LNCAP (cell line): ENCODE data around the gene BCKDK.

Source experiments
- TF ChIP-seq, protein P1 (sequence below): fragments of 450-650 bp; IDR thresholded peaks from 2 replicates; pipeline ENCODE4 v1.5.1; 2017; ENCODE audit warnings: mild to moderate bottlenecking

Gene BCKDK

DNA sequence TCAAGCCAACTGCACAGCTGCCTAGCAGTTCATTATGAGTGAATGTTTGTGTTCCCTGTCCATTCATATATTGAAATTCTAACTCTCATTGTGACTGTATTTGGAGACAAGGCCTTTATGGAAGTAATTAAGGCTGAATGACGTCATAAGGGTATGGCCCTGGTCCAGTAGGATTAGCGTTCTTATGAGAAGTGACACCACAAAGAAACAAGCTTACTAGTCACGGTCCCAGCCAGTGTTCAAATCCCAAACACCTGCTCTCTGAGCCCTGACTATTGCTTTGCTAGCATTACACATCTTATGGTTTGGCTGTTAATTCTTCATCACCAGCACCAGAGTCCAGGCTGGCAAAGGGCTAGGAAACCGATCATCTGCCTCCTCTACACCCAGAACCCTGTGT lies 36.3 kb upstream of the BCKDK start:
- TF ChIP-seq, protein P1, sequence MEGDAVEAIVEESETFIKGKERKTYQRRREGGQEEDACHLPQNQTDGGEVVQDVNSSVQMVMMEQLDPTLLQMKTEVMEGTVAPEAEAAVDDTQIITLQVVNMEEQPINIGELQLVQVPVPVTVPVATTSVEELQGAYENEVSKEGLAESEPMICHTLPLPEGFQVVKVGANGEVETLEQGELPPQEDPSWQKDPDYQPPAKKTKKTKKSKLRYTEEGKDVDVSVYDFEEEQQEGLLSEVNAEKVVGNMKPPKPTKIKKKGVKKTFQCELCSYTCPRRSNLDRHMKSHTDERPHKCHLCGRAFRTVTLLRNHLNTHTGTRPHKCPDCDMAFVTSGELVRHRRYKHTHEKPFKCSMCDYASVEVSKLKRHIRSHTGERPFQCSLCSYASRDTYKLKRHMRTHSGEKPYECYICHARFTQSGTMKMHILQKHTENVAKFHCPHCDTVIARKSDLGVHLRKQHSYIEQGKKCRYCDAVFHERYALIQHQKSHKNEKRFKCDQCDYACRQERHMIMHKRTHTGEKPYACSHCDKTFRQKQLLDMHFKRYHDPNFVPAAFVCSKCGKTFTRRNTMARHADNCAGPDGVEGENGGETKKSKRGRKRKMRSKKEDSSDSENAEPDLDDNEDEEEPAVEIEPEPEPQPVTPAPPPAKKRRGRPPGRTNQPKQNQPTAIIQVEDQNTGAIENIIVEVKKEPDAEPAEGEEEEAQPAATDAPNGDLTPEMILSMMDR = no peak

DNA sequence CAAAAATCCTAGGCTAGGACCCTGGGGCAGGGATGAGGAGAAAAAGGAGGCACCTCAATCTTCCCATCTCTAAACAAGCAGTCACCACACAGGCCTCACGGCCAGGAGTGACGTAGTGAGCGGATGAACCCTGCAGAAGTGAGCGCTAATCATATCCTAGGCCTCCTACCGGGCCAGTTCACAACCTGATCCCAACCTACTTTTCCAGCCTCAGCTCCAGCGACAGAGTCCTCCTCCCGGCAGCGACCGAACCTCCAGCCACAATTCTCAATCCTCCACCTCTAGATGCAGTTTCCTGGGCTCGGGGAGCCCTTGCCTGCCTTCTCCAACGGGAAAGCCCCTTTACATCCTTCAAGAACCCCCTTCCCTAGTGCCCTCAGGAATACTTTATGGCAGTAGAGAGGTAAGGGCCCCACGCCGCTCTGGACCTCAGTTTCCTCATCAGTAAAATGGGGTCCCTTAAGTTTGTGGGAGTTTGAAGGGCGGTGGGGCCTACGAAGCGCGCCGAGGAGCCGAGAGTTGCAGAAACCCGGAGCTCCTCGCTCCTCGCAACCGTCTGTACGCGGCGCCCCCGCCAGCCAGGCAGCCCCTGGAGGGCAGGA lies 35.5 kb upstream of the BCKDK start:
- TF ChIP-seq, protein P1 = no peak

GRCh38 chr16:31073142-31073969 lies 34.8 kb upstream of the BCKDK start:
- TF ChIP-seq, protein P1 = no peak

DNA sequence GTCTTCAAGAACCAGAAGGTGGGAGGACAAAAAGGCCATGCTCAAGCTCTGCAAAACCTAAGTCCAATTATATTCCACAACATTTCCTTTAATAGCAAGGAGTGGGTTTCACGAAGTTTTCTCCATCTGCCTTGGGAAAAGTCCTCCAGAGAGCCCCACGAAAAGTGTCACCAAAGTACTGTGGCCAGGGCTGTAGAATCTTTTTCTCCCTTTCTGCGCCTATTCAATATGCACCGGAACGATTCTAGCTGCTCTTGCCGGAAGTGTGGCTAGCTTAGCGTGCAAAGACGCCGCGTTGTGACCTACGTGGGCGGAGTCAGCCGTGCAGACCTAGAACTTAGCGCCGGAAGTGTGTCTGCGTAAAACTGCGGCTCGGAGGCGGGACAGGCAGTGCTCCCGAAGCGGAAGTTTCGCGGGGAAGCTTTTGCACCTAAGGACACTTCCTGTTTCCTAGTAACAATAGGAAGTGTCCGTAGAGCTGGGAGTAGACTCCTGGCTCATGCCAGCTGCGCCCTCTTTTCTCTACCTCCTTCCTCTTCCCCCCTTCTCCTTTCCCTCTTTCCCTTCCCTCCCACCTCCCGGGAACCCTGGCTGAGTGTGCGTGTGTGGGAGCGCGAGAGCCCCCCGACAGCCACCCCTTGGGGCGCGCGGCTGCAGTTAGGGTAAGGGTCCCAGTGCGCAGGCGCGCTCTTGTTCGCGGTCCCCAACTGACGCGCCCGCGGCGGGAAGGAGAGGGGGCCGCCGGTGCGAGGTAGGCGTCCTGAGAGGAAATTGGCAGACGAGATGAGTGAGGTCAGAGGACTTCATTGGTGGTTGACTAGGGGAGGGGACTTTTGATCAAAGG lies 34.0 kb upstream of the BCKDK start, which contains the start of the genes ZNF646 and ZNF668:
Gene ZNF646 (plus strand): TSS at position 453 of the 844 bp plus-strand sequence. CDS start 1,903 bp downstream, outside the sequence.
Gene ZNF668 (minus strand): TSS at position 271 of the 844 bp plus-strand sequence. CDS start 9,781 bp downstream, outside the sequence.
- TF ChIP-seq, protein P1 = no peak

DNA sequence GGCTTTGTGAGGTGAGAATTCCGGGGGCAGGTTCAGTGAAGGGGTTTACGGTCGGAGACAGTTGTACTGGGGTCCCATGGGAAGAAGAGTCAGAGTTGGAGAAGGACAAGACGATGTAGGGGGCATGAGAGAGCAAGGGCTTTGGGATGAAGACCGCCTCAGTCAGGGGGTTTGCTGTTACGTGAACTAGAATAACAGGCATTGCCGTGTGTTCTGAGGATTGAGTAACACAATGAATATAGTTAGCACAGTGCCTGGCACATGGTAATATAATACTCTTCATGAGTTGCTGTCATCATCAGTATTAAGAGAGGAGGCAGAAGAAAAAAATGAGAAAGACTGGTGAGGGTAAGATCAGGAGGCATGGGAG lies 33.4 kb upstream of the BCKDK start:
- TF ChIP-seq, protein P1 = no peak

GRCh38 chr16:31076319-31076718 lies 31.9 kb upstream of the BCKDK start:
- TF ChIP-seq, protein P1 = no peak

- TF ChIP-seq, protein P1 = no peak
Observed at GRCh38 chr16:31077024-31077423, 31.2 kb upstream of the BCKDK start.
